Measurements from ENCODE around the gene RFX4.

DNA sequence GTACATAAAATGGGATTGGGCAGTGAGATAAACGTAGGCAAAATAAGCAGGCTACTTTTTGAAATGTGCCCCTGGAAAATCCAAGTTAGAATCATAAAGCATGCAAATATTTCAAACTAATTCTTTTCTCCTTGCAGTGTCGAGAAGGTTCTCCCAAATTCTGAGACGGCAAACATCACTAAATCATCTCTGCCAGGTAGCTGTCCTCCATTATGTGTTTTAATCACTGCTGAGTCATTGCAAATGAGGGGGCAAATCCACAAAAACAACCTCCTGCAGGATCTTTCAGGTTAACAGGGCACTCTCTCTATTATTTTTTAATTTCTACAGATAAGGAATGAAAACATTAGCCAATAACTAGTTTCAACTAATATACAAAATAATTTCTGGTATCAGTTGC lies 128.5 kb downstream of the RFX4 start:
- TF ChIP-seq, protein P1, sequence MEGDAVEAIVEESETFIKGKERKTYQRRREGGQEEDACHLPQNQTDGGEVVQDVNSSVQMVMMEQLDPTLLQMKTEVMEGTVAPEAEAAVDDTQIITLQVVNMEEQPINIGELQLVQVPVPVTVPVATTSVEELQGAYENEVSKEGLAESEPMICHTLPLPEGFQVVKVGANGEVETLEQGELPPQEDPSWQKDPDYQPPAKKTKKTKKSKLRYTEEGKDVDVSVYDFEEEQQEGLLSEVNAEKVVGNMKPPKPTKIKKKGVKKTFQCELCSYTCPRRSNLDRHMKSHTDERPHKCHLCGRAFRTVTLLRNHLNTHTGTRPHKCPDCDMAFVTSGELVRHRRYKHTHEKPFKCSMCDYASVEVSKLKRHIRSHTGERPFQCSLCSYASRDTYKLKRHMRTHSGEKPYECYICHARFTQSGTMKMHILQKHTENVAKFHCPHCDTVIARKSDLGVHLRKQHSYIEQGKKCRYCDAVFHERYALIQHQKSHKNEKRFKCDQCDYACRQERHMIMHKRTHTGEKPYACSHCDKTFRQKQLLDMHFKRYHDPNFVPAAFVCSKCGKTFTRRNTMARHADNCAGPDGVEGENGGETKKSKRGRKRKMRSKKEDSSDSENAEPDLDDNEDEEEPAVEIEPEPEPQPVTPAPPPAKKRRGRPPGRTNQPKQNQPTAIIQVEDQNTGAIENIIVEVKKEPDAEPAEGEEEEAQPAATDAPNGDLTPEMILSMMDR (IDR thresholded peaks at IDR 0.05), result no peak
- no peak for TF ChIP-seq POLR2AphosphoS5 (IDR thresholded peaks at IDR 0.05; ENCODE audit: low read depth, low read length)
- TF ChIP-seq SIN3A (IDR thresholded peaks at IDR 0.05; ENCODE audit: borderline replicate concordance, insufficient read depth, low read depth, low read length), result no peak

Data from Panc1 (cell line).